A673 (cell line): Measurements from ENCODE around the gene WDR17.

Source experiments
- EZH2 ChIP-seq: fragments of 200-600 bp; sonication (generic); IDR thresholded peaks from 2 replicates; pipeline ENCODE4 v1.6.1; 2017; ENCODE audit warnings: borderline replicate concordance, low read depth, mild to moderate bottlenecking, mixed read lengths, antibody characterized with exemption, low read length; ENCODE audit not compliant: poor library complexity, severe bottlenecking
- TF ChIP-seq, protein P1 (sequence below): fragments of 300-800, 200-600 bp; sonication (generic); conservative IDR thresholded peaks from 2 replicates; pipeline ENCODE4 v1.5.1; 2017; ENCODE audit warnings: low read depth, mild to moderate bottlenecking, antibody characterized with exemption, low read length, moderate library complexity, mixed read lengths

DNA sequence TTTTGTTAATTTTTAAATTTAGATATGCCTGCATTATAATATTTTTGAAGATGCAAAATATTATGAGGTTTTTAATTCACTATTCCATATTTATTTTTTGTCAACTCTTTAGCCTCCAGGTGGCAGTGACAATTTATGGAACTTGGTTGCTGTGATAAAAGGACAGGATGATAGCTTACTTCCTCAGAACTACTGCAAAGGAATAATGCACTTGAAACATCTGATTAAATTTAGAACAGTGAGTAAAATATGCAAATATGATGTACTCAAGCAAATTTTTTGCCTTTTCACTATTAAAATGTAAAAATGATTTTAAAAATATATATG lies 84.7 kb downstream of the WDR17 start:
- TF ChIP-seq, protein P1, sequence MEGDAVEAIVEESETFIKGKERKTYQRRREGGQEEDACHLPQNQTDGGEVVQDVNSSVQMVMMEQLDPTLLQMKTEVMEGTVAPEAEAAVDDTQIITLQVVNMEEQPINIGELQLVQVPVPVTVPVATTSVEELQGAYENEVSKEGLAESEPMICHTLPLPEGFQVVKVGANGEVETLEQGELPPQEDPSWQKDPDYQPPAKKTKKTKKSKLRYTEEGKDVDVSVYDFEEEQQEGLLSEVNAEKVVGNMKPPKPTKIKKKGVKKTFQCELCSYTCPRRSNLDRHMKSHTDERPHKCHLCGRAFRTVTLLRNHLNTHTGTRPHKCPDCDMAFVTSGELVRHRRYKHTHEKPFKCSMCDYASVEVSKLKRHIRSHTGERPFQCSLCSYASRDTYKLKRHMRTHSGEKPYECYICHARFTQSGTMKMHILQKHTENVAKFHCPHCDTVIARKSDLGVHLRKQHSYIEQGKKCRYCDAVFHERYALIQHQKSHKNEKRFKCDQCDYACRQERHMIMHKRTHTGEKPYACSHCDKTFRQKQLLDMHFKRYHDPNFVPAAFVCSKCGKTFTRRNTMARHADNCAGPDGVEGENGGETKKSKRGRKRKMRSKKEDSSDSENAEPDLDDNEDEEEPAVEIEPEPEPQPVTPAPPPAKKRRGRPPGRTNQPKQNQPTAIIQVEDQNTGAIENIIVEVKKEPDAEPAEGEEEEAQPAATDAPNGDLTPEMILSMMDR = peak; percentile 37; the same call in 1 of the 2 replicates
- TF ChIP-seq EZH2 = no peak
